SJSA1 (cell line): ENCODE data around the gene RTL9. TPM values are rescaled to one million over a fixed set of nuclear protein-coding genes. Genes with fewer than 3 reads are reported as not detected.
A peak's percentile ranks its signal among the peaks of the same experiment; 100 is the strongest.

Experiments used
- DNase-seq, 2 experiments: peaks; one replicate each; pipeline ENCODE4 v3.0.0-alpha.2; 2015 to 2020; ENCODE audit warnings: low spot score in 2 of 2, low read depth in 1 of 2
- H3K27ac ChIP-seq: fragments of 250-450 bp; sonication (Bioruptor Pico); 2 replicates; pipeline ENCODE4 v1.5.1; 2020; ENCODE audit warnings: mild to moderate bottlenecking, moderate library complexity
- H3K27me3 ChIP-seq: fragments of 250-450 bp; sonication (Bioruptor Pico); replicated peaks from 2 replicates; pipeline ENCODE4 v1.5.1; 2020; ENCODE audit warnings: mild to moderate bottlenecking, moderate library complexity
- H3K36me3 ChIP-seq: fragments of 250-450 bp; sonication (Bioruptor Pico); 2 replicates; pipeline ENCODE4 v1.5.1; 2020; ENCODE audit warnings: mild to moderate bottlenecking
- H3K4me1 ChIP-seq: fragments of 250-450 bp; sonication (Bioruptor Pico); replicated peaks from 2 replicates; pipeline ENCODE4 v1.6.1; 2021; ENCODE audit warnings: mild to moderate bottlenecking
- H3K4me3 ChIP-seq: fragments of 250-450 bp; sonication (Bioruptor Pico); 2 replicates; pipeline ENCODE4 v1.5.1; 2020; ENCODE audit warnings: mild to moderate bottlenecking
- H3K9me3 ChIP-seq: fragments of 250-450 bp; sonication (Bioruptor Pico); replicated peaks from 2 replicates; pipeline ENCODE4 v1.5.1; 2020; ENCODE audit warnings: mild to moderate bottlenecking
- total RNA-seq: library from RNA; depleted of rRNA; stranded (reverse); fragments of >200 nt; shearing (Covaris generic); gene quantifications from 2 replicates; pipeline ENCODE4 v1.2.3, GENCODE V29; 2014

The RTL9 gene
- total RNA-seq, 1 experiment from 2014 or later = 0.11 TPM

- peak in 1 of 2 experiments; percentile 11 for DNase-seq
- H3K9me3 ChIP-seq = no peaks in the 10 kb centered on the region
- H3K4me1 ChIP-seq = peaks cover 35% of the 10 kb centered on the region
- H3K4me3 ChIP-seq = no peak overlapping the region
- no peaks in the 10 kb centered on the region for H3K36me3 ChIP-seq
- H3K27ac ChIP-seq = no peak overlapping the region
- no peaks in the 10 kb centered on the region for H3K27me3 ChIP-seq
Observed at GRCh38 chrX:110381216-110381615, 22.6 kb downstream of the RTL9 start.

DNA sequence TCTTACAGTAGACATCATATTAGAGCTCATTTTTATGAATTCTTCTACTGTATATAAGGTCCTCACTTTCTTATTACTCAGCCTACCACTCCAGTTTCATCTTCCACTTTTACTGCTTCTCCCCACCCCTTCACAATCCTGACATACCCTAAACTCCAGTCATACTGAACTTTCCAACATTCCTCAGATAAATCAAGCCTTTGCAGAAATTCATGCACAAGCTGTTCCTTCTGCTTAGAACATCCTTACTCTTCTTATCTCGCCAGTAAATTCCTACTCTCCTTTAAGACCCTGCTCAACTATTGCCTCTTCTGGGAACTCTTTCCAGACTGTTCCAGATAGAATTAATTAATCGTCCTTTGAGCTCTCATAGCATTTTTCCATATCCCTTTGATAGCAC is 24.8 kb downstream of the RTL9 start:
- Histone ChIP-seq H3K27me3 (no peaks in the 10 kb centered on the region), H3K4me3 (no peak overlapping the region), H3K36me3 (no peaks in the 10 kb centered on the region), H3K4me1 (peaks cover 35% of the 10 kb centered on the region), H3K9me3 (no peaks in the 10 kb centered on the region), H3K27ac (peak overlapping the region; percentile 77)
- DNase-seq = peak in 1 of 2 experiments; percentile 36

GRCh38 chrX:110384490-110384889 is 25.8 kb downstream of the RTL9 start:
- peak in 1 of 2 experiments; percentile 9 for DNase-seq
- Histone ChIP-seq H3K27ac (peak overlapping the region; percentile 77), H3K9me3 (no peaks in the 10 kb centered on the region), H3K4me1 (peaks cover 35% of the 10 kb centered on the region), H3K27me3 (no peaks in the 10 kb centered on the region), H3K4me3 (no peak overlapping the region), H3K36me3 (no peaks in the 10 kb centered on the region)

GRCh38 chrX:110389570-110389969 is 30.9 kb downstream of the RTL9 start:
- no peak for DNase-seq
- Histone ChIP-seq H3K27me3 (no peaks in the 10 kb centered on the region), H3K4me1 (peaks cover 4% of the 10 kb centered on the region; the same call in 1 of the 2 replicates), H3K27ac (no peak overlapping the region), H3K9me3 (no peaks in the 10 kb centered on the region), H3K4me3 (no peak overlapping the region), H3K36me3 (no peaks in the 10 kb centered on the region)

DNA sequence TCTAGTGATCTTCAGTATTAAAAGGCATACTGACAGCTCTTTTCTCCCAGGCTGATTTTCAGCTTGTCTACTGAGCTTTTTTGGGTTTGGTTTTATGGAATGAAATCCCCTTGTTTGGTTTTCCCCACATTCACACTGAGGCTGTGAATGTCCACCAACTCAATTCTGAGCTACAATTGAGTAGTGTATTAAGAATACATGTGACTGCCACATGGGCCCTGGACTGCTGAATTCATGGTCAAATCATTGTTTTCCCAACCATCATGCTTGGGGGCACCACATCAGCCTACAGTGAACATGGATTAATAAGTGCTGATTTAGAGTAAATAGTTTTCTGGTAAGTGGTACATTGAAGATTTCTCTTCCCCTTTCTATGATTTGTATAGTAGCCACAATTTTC is 32.4 kb downstream of the RTL9 start:
- no peaks in the 10 kb centered on the region for H3K4me1 ChIP-seq
- no peaks in the 10 kb centered on the region for H3K9me3 ChIP-seq
- no peak overlapping the region for H3K4me3 ChIP-seq
- no peak overlapping the region for H3K27ac ChIP-seq
- no peaks in the 10 kb centered on the region for H3K36me3 ChIP-seq
- H3K27me3 ChIP-seq = no peaks in the 10 kb centered on the region
- no peak for DNase-seq

GRCh38 chrX:110394651-110395050 is 36.0 kb downstream of the RTL9 start:
- Histone ChIP-seq H3K9me3 (no peaks in the 10 kb centered on the region), H3K4me1 (no peaks in the 10 kb centered on the region), H3K4me3 (no peak overlapping the region), H3K36me3 (no peaks in the 10 kb centered on the region), H3K27ac (no peak overlapping the region), H3K27me3 (no peaks in the 10 kb centered on the region)
- no peak for DNase-seq

- H3K4me1 ChIP-seq = no peaks in the 10 kb centered on the region
- H3K36me3 ChIP-seq = no peaks in the 10 kb centered on the region
- DNase-seq = no peak
- H3K9me3 ChIP-seq = no peaks in the 10 kb centered on the region
- no peak overlapping the region for H3K4me3 ChIP-seq
- no peaks in the 10 kb centered on the region for H3K27me3 ChIP-seq
- no peak overlapping the region for H3K27ac ChIP-seq
Observed at GRCh38 chrX:110395877-110396276, 37.2 kb downstream of the RTL9 start.

DNA sequence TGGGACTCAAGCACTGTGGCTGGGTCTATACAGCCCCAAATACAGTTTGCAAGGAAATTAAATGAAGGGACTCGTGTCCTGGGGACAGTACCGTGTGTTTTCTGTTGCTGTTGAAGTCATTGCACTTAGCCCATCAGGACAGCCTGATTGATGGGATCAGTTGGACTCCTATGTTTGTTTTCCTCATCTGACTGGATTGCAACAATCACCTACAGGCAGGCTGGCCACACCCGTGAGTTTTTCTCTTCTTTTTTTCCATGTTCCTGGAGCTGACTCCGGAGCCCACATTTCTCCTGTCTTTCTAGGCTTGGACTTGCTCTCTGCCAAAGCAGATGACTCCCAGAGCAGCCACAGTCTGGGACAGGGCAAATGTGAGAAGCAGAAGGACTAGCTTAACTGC is 38.1 kb downstream of the RTL9 start:
- H3K27me3 ChIP-seq = no peaks in the 10 kb centered on the region
- no peak overlapping the region for H3K4me3 ChIP-seq
- no peak for DNase-seq
- H3K27ac ChIP-seq = no peak overlapping the region
- no peaks in the 10 kb centered on the region for H3K4me1 ChIP-seq
- no peaks in the 10 kb centered on the region for H3K9me3 ChIP-seq
- no peaks in the 10 kb centered on the region for H3K36me3 ChIP-seq

- Histone ChIP-seq H3K4me3 (no peak overlapping the region), H3K27ac (no peak overlapping the region), H3K9me3 (no peaks in the 10 kb centered on the region), H3K36me3 (no peaks in the 10 kb centered on the region), H3K27me3 (no peaks in the 10 kb centered on the region), H3K4me1 (no peaks in the 10 kb centered on the region)
- no peak for DNase-seq
Observed at GRCh38 chrX:110397339-110397738, 38.7 kb downstream of the RTL9 start.

- no peaks in the 10 kb centered on the region for H3K9me3 ChIP-seq
- no peaks in the 10 kb centered on the region for H3K27me3 ChIP-seq
- H3K36me3 ChIP-seq = no peaks in the 10 kb centered on the region
- H3K4me3 ChIP-seq = no peak overlapping the region
- DNase-seq = no peak
- H3K4me1 ChIP-seq = no peaks in the 10 kb centered on the region
- no peak overlapping the region for H3K27ac ChIP-seq
Observed at GRCh38 chrX:110397904-110398303, 39.3 kb downstream of the RTL9 start.

DNA sequence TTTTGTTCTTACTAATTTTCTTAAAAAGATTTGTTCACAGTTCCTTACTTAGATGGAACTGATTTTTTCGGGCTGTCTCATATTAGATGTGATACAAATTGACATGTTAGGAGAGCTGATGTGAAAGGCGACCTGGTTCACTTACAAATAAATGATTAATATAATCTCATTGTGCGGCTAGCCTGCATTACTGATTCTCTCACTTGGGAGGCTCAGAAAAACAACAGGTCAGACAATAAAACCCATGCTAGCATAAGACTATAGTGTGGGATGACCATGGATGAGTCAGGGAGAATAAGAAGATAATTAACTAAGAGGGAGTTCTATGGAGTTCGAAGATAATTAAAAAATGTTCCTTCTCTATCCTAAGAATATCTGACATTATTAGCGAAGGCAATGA is 40.8 kb downstream of the RTL9 start:
- no peaks in the 10 kb centered on the region for H3K9me3 ChIP-seq
- H3K27ac ChIP-seq = no peak overlapping the region
- no peak for DNase-seq
- H3K4me1 ChIP-seq = no peaks in the 10 kb centered on the region
- H3K4me3 ChIP-seq = no peak overlapping the region
- H3K27me3 ChIP-seq = no peaks in the 10 kb centered on the region
- no peaks in the 10 kb centered on the region for H3K36me3 ChIP-seq

GRCh38 chrX:110399966-110400365 is 41.3 kb downstream of the RTL9 start:
- H3K4me1 ChIP-seq = no peaks in the 10 kb centered on the region
- no peaks in the 10 kb centered on the region for H3K27me3 ChIP-seq
- no peaks in the 10 kb centered on the region for H3K9me3 ChIP-seq
- H3K4me3 ChIP-seq = no peak overlapping the region
- H3K36me3 ChIP-seq = no peaks in the 10 kb centered on the region
- H3K27ac ChIP-seq = no peak overlapping the region
- DNase-seq = no peak

- no peak for DNase-seq
- Histone ChIP-seq H3K9me3 (no peaks in the 10 kb centered on the region), H3K36me3 (no peaks in the 10 kb centered on the region), H3K27ac (no peak overlapping the region), H3K4me1 (no peaks in the 10 kb centered on the region), H3K27me3 (no peaks in the 10 kb centered on the region), H3K4me3 (no peak overlapping the region)
Observed at GRCh38 chrX:110401135-110401534, 42.5 kb downstream of the RTL9 start.

- Histone ChIP-seq H3K27ac (no peak overlapping the region), H3K27me3 (no peaks in the 10 kb centered on the region), H3K4me3 (no peak overlapping the region), H3K36me3 (no peaks in the 10 kb centered on the region), H3K4me1 (no peaks in the 10 kb centered on the region), H3K9me3 (no peaks in the 10 kb centered on the region)
- DNase-seq = no peak
Observed at GRCh38 chrX:110402091-110402849, 43.6 kb downstream of the RTL9 start.

DNA sequence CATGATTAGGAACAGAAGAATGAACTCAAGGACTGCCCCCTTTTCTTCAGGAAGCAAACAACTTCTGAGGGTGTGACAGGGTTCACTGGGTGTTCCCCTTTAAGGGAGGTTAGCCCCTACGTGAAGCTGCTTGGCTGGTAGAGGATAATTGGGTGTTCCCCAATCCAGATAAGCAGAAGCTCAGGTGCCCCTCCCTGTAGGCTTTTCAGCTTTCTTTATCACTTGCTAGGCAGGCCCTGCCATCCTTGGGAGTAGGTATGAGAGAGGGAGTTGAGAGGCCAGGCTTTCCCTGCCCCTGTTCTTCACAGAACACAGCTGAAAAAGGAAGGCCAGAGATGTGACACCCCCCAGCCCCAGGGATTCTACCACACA is 44.2 kb downstream of the RTL9 start:
- H3K9me3 ChIP-seq = no peaks in the 10 kb centered on the region
- H3K27ac ChIP-seq = no peak overlapping the region
- no peak overlapping the region for H3K4me3 ChIP-seq
- no peaks in the 10 kb centered on the region for H3K4me1 ChIP-seq
- no peaks in the 10 kb centered on the region for H3K27me3 ChIP-seq
- no peaks in the 10 kb centered on the region for H3K36me3 ChIP-seq
- no peak for DNase-seq
